Measurements from ENCODE around the gene TNFRSF25. TPM values are rescaled to one million over a fixed set of nuclear protein-coding genes. Genes with fewer than 3 reads are reported as not detected.

The TNFRSF25 gene
- total RNA-seq, 1 experiment from 2014 or later = 19.4 TPM

GRCh38 chr1:6435129-6435528, 30.8 kb downstream of the TNFRSF25 start:
- H3K23ac ChIP-seq (ENCODE audit: insufficient read length, low read depth, low read length) = no peak overlapping the region
- TF ChIP-seq CTCF (conservative IDR thresholded peaks at IDR 0.05) = no peak
- H2BK20ac ChIP-seq (ENCODE audit: low read depth, low read length, poor library complexity, severe bottlenecking) = no peak overlapping the region
- no peak overlapping the region for H3K9ac ChIP-seq (ENCODE audit: extremely low read depth, insufficient read length, low read length)
- no peak overlapping the region for H3K27ac ChIP-seq (ENCODE audit: insufficient read length, low read depth, low read length)
- no peak overlapping the region for H2BK5ac ChIP-seq (ENCODE audit: insufficient read length, low read length)
- Mint-ChIP-seq H3K27me3 (ENCODE audit: low read depth) (peaks cover 69% of the 10 kb centered on the region), H3K4me3 (no peak overlapping the region), H3K27ac (no peak overlapping the region), H3K4me1 (peaks cover 17 to 21% of the 10 kb centered on the region in 2 experiments), H3K36me3 (ENCODE audit: insufficient read depth in 1 of 3, low read depth in 3 of 3) (no peaks in the 10 kb centered on the region), H3K9me3 (no peaks in the 10 kb centered on the region; a peak in 1 of 5 replicates)
- no peak overlapping the region for H2BK12ac ChIP-seq (ENCODE audit: insufficient read length, low read depth, low read length)
- DNase-seq = peak; percentile 23
- H3K4me1 ChIP-seq (ENCODE audit: insufficient read depth, low read length) = no peaks in the 10 kb centered on the region
- no peak overlapping the region for H2AK5ac ChIP-seq (ENCODE audit: insufficient read length, low read length)
- H3K27me3 ChIP-seq (ENCODE audit: insufficient read depth, low read length) = no peaks in the 10 kb centered on the region
- H4K5ac ChIP-seq (ENCODE audit: insufficient read length, low read depth, low read length) = no peak overlapping the region
- no peaks in the 10 kb centered on the region for H3K23me2 ChIP-seq (ENCODE audit: insufficient read length, low read depth, low read length, poor library complexity, severe bottlenecking)
- H3K4ac ChIP-seq (ENCODE audit: low read depth, low read length) = no peak overlapping the region
- H3K56ac ChIP-seq (ENCODE audit: insufficient read length, low read depth, low read length) = no peak overlapping the region
- H2AFZ ChIP-seq (ENCODE audit: low read length) = no peak overlapping the region
- WGBS (ENCODE audit: extremely low coverage, insufficient read length, low lambda C conversion rate) = no CpG with 5 or more reads among the region's 15 CpGs
- H3K79me1 ChIP-seq (ENCODE audit: insufficient read depth, low read depth, low read length, poor library complexity, severe bottlenecking) = no peaks in the 10 kb centered on the region
- H3K4me2 ChIP-seq (ENCODE audit: insufficient read depth, insufficient read length, low read length) = no peak overlapping the region
- no peak overlapping the region for H4K91ac ChIP-seq (ENCODE audit: insufficient read length, low read depth, low read length)
- no peak overlapping the region for H2BK120ac ChIP-seq (ENCODE audit: low read depth, low read length, poor library complexity, severe bottlenecking)
- H3T11ph ChIP-seq (ENCODE audit: low read length) = no peak overlapping the region
- no peak overlapping the region for H4K8ac ChIP-seq (replicated peaks; ENCODE audit: insufficient read length, low read depth, low read length)
- H3K14ac ChIP-seq (ENCODE audit: insufficient read depth, low read length) = no peak overlapping the region
- H4K20me1 ChIP-seq (ENCODE audit: control insufficient read depth, insufficient read depth, insufficient read length) = no peaks in the 10 kb centered on the region
- no peaks in the 10 kb centered on the region for H3K9me3 ChIP-seq (ENCODE audit: control insufficient read depth, low read depth, low read length)
- H3K18ac ChIP-seq (ENCODE audit: insufficient read length, low read depth, low read length) = no peak overlapping the region
- no peak overlapping the region for H2BK15ac ChIP-seq (ENCODE audit: low read depth, low read length)
- no peaks in the 10 kb centered on the region for H3K79me2 ChIP-seq (ENCODE audit: insufficient read depth, low read length)

All from H9 (cell line).